IPS-18c (cell line): ENCODE data around the gene ANXA10.

Experiments used
- H3K4me3 ChIP-seq: 2 replicates; pipeline ENCODE4 v1.7.0; 2013; ENCODE audit warnings: low read depth, mild to moderate bottlenecking, low read length, moderate library complexity; ENCODE audit not compliant: insufficient read depth
- H3K9me3 ChIP-seq: one replicate; pipeline ENCODE4 v1.6.1; 2013; ENCODE audit warnings: mild to moderate bottlenecking, low read length, moderate library complexity; ENCODE audit not compliant: control insufficient read depth, insufficient read depth

Gene ANXA10

GRCh38 chr4:168139336-168139735, 47.0 kb downstream of the ANXA10 start:
- H3K4me3 ChIP-seq, result no peak overlapping the region
- H3K9me3 ChIP-seq, result no peaks in the 10 kb centered on the region

GRCh38 chr4:168141733-168142132, 49.4 kb downstream of the ANXA10 start:
- Histone ChIP-seq H3K9me3 (no peaks in the 10 kb centered on the region), H3K4me3 (no peak overlapping the region)

- Histone ChIP-seq H3K4me3 (no peak overlapping the region), H3K9me3 (no peaks in the 10 kb centered on the region)
Measured at GRCh38 chr4:168143601-168144000, 51.3 kb downstream of the ANXA10 start.

GRCh38 chr4:168150420-168151050, 58.2 kb downstream of the ANXA10 start:
- no peaks in the 10 kb centered on the region for H3K9me3 ChIP-seq
- H3K4me3 ChIP-seq, result no peak overlapping the region

- no peaks in the 10 kb centered on the region for H3K9me3 ChIP-seq
- H3K4me3 ChIP-seq, result no peak overlapping the region
Measured at GRCh38 chr4:168151327-168151726, 59.0 kb downstream of the ANXA10 start.

DNA sequence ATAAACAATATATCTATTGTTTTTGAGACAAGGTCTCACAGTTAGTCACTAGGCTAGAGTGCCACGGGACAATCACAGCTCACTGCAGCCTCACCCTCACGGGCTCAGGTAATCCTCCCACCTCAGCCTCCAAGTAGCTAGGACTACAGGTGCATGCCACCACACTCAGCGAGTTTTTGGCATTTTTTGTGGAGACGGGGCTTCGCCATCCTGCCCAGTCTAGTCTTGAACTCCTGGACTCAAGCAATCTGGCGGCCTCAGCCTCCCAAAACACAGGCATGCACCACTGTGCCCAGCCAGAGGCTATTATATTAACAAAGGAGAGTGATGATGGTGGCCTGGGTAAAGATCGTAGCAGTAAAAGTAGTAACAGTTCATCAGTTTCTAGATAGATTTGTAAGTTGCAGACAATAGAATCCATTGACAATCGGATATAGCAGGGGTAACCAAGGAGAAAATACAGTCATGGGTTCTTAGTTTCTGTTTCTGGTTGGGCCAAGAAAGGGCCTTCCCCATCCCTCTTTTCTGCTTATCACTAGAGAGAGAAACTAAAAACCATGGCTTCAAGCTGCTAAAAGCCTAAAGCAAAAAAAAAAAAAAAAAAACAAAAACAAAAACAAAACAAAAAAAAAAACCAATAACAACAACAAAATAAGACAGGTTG, 60.6 kb downstream of the ANXA10 start:
- H3K9me3 ChIP-seq, result no peaks in the 10 kb centered on the region
- H3K4me3 ChIP-seq, result no peak overlapping the region

DNA sequence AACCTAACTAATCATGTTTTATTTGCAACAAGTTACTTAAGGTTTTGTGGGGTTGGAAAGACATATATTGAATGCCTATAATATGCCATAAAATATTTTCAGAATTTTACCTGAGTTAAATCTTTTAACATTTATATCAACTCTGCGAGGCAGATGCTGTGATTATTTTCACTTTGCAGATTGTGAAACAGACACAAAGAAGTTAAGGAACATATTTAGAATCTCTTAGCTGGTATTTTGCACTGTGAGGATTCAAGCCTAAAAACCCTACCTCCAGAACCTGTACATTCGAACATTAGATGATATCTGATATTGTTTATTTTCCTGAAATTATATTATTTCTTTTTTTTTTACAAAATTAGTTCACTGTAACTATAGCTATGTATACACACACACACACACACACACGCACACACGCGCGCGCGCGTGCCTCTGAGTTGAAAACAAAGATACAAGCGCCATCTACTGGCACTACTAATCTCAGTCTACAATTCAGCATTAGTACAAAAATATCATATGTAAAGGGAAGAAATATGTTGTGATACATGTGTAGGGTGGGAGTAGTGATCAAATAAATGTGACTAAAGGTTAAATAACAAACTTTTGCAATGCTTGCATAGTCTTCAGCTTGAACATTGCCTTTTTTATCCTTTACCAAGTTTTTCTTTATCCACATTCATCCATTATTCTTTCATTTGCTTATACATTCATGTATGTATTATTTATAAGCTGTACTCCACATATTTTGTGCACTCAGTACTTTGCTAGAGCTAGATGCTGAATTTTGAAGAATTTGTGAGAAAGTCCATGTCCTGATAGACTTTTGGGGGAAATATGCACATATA, 61.5 kb downstream of the ANXA10 start:
- Histone ChIP-seq H3K9me3 (no peaks in the 10 kb centered on the region), H3K4me3 (no peak overlapping the region)

- H3K9me3 ChIP-seq, result no peaks in the 10 kb centered on the region
- H3K4me3 ChIP-seq, result no peak overlapping the region
Measured at GRCh38 chr4:168154546-168155277, 62.4 kb downstream of the ANXA10 start.

GRCh38 chr4:168162604-168163003, 70.3 kb downstream of the ANXA10 start:
- Histone ChIP-seq H3K9me3 (no peaks in the 10 kb centered on the region), H3K4me3 (no peak overlapping the region)

DNA sequence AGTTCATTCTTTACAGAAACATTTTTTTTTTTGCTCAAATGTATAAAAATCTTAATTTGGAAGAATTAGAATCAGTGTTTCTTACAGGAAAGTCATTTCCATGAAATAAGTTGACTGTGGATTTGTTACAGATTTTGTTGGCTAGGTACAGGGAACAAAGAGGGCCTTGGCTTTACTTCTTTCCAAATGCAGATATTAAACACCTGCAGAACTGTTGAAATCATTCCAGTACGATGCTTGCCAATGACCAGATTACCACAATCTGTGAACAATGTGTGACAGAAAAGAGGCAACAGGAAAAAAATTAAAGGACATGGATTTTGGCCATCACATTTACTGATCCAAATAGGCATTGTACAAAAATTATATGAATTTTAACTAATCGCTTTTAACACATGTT, 70.8 kb downstream of the ANXA10 start:
- H3K9me3 ChIP-seq, result no peaks in the 10 kb centered on the region

DNA sequence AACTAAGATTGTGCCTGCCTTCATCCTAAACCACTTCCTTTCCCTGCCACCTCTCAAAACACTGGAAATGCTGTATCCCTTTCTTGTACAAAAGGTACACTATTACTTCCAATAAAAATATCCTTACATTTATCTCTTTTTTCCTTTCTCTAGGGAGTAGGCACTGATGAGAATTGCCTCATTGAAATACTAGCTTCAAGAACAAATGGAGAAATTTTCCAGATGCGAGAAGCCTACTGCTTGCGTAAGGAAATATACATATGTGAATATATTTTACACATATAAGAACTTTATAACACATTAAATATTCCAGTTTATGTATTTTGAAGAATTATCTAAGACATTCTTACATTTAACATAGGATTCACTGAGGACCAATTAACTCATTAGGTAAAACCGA, 71.7 kb downstream of the ANXA10 start:
- Histone ChIP-seq H3K9me3 (no peaks in the 10 kb centered on the region), H3K4me3 (no peak overlapping the region)

More for the DNA sequence above, 70.8 kb downstream of the ANXA10 start:
- H3K4me3 ChIP-seq, result no peak overlapping the region

DNA sequence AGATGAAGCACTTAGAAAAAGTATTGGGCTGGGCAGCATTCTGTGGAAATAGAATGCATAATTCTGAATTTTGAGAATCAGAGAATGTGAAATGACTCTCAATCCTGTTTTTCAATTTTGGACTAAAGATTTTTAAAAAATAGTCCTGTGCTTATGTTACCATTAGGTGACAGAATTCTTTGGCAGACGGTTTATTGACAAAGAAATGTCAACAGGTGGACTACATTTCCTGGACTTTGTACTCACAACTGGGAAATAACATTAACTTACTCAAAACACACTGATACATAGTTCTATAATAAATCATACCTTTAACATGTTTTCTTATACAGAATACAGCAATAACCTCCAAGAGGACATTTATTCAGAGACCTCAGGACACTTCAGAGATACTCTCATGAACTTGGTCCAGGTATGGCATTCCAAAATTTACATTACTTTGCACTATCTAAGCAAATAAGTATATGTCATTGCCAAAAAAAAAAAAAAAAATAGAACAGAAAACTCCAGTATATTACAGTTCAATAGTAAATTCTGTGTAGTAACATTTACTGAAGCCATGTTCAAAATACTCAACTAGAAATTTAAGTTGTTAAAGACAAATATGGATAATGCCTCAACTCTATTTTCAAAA, 72.7 kb downstream of the ANXA10 start:
- H3K4me3 ChIP-seq, result no peak overlapping the region

GRCh38 chr4:168167714-168168284, 75.5 kb downstream of the ANXA10 start:
- Histone ChIP-seq H3K9me3 (no peaks in the 10 kb centered on the region), H3K4me3 (no peak overlapping the region)

More for the DNA sequence above, 72.7 kb downstream of the ANXA10 start:
- H3K9me3 ChIP-seq, result no peaks in the 10 kb centered on the region

DNA sequence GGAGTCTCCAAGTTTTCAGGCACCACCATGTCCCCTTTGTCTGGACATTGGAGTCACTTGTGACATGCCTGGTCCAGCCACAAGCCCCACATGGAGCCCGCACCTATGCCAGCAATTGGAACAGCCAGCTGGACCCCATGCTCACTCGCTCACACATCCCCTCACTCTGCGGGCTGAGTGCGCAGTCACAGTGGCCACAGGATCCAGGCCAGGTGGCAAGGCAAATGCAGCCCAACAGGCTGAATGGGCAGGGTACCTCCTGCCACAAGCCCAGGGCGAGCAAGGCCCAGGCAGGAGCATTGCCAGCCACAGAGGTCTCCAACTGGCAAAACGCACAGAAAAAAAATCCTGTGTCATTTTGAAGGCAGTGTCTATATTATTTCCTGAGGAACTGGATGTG, 82.0 kb downstream of the ANXA10 start:
- Histone ChIP-seq H3K4me3 (no peak overlapping the region), H3K9me3 (no peaks in the 10 kb centered on the region)

DNA sequence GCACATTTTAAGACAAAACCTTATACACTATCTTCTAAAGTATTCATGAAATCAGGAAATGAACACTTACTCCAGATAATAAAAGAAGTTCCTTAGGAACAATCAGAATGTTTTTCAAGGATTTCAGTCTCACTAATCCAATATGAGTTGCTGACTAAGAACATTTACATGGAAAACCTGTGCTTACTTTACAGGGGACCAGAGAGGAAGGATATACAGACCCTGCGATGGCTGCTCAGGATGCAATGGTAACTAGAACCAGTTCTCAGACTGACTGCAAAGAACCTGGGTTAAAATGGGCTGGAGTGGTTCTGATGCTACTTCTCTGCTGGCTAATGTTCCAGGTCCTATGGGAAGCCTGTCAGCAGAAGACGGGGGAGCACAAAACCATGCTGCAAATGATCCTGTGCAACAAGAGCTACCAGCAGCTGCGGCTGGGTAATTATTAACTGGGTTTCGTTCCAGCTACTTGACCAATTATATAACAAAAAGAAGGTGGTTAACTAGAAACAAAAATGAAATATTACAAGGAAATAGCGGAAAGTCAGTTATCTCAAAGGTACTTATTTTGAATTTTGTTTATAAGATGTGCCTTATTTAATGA, 85.3 kb downstream of the ANXA10 start:
- H3K4me3 ChIP-seq, result no peak overlapping the region
- H3K9me3 ChIP-seq, result no peaks in the 10 kb centered on the region

GRCh38 chr4:168183717-168184571, 91.6 kb downstream of the ANXA10 start:
- H3K9me3 ChIP-seq, result no peaks in the 10 kb centered on the region
- no peak overlapping the region for H3K4me3 ChIP-seq
